Urothelium cell line (cell line): ENCODE measurements around the gene CLVS2.
A peak's percentile ranks its signal among the peaks of the same experiment; 100 is the strongest.

Source experiments
- DNase-seq: peaks from one replicate; pipeline ENCODE4 v3.0.0; 2011; ENCODE audit warnings: low spot score, mixed read lengths
- FAIRE-seq: peaks from 2 replicates; lab custom pipeline; 2011; peaks lifted over from hg19 to GRCh38; lab: Jason Lieb, UNC

The CLVS2 gene, protein sequence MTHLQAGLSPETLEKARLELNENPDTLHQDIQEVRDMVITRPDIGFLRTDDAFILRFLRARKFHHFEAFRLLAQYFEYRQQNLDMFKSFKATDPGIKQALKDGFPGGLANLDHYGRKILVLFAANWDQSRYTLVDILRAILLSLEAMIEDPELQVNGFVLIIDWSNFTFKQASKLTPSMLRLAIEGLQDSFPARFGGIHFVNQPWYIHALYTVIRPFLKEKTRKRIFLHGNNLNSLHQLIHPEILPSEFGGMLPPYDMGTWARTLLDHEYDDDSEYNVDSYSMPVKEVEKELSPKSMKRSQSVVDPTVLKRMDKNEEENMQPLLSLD

DNA sequence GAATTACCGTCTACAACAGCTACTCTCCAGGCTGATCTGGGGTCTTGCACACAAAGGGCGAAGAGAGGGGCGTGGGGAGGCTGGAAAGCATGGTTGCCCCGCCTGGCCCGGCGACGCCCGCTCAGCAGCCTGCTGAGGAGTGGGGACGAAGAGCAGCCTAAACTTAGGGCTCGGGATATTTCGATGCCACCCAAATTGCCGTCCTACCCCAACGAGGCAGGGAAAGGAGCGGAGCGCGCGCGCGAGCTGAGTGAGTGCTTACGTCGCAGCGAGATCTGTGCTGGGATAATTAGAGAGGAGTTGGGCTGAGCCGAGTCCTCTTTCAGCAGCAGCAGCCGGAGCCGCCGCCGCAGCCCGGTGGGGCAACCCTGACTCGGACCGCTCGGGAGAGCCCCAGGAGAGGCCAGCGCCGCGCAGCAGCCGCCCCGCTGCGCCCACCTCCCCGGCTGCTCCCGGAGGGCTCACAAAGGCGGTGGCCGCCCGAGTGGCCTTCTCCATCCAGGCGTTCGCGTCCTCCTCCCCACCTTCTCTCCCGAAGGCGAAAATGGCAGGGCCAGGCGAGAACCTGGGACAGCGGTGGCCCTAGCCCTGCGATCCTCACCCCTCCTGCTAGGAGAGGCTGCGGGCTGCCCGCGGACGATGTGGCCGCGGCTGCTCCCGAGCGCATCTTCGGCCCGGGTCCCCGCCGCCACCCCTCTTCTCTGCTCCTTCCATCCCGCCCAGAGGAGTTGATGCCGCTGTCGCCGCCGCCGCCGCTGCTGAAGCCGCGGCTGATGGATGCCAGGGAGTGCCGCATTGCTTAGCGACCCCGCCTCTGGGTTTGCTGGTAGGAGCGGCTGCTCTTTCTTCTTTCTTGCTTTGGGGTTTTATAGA lies at the start of gene CLVS2:
Gene CLVS2, plus strand, starts transcription at position 315 of the 873 bp plus-strand sequence. CDS start 1,543 bp downstream, outside the sequence.
- DNase-seq (peak; percentile 71), FAIRE-seq (no peak)

GRCh38 chr6:122947355-122947754 lies 48.7 kb upstream of the CLVS2 start:
- peak; percentile 15 for DNase-seq
- no peak for FAIRE-seq

- FAIRE-seq (no peak), DNase-seq (no peak)
These were observed 42.3 kb upstream of the CLVS2 start for GRCh38 chr6:122953766-122954165.

DNA sequence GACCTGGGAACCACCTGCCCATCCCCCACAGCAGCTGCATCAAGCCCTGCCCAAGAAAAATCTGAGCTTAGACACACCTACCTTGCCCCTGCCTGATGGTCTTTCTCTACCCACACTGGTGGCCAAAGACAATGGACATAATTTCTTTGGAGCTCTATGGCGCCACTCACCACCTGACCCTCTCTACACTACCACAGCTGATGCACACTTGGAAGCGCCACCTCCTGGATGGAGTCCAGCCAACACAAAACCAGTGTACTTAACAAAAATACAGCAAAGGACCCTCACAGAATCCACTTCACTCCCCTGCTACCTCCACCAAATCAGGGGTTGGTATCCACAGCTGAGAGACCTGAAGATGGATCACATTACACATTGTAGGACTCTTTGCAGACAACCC lies 39.7 kb upstream of the CLVS2 start:
- DNase-seq = no peak
- FAIRE-seq = no peak

GRCh38 chr6:122962000-122962624 lies 33.9 kb upstream of the CLVS2 start:
- no peak for FAIRE-seq
- no peak for DNase-seq

DNA sequence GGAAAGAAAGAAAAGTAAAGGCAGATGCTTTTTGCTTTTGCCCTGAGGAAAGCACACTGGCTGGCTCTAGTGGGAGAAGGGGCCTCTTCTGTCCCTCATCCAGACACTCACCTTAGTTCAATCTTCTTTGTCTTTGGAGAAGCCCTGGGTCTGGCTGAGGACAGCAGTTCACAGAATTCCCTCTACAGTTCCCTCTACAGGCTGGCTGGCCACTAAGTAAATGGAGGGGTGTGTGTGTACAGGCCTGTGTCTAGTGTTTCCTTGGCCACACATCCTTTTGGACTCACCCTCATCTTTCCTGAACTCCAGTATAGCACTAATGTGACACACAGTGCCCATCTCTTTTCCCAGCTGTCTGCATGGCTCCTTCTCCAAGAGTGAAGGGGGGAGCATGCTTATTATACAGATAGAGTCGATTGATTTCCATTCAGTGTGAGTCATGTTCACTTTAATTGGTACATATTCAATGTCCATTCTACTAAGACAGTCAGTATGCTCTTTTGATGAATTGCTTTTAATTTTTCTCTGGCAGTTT lies 26.0 kb upstream of the CLVS2 start:
- DNase-seq = no peak

DNA sequence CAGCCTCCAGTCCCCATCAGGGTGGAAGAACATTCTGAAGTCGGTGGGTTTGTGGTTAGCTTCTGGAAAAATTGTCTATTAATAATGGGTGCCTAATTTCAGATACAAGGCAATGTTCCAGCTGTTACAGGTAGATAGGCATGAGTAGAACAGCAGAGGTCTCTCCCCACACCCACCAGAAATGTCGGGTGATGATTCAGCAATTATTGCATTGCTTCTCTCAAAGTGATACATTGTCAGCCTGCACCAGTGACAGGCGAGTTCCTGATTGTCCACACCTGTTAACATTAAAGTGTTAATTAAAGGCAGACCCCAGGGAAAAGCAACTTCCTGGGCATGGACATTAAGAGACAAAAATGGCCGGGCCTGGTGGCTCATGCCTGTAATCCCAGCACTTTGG lies 18.9 kb upstream of the CLVS2 start:
- DNase-seq (no peak), FAIRE-seq (no peak)

More for the DNA sequence above, 26.0 kb upstream of the CLVS2 start:
- FAIRE-seq = no peak

- FAIRE-seq = no peak
- no peak for DNase-seq
These were observed 11.6 kb upstream of the CLVS2 start for GRCh38 chr6:122984393-122984792.

- FAIRE-seq (no peak), DNase-seq (no peak)
These were observed 1.8 kb upstream of the CLVS2 start for GRCh38 chr6:122994256-122994655.

DNA sequence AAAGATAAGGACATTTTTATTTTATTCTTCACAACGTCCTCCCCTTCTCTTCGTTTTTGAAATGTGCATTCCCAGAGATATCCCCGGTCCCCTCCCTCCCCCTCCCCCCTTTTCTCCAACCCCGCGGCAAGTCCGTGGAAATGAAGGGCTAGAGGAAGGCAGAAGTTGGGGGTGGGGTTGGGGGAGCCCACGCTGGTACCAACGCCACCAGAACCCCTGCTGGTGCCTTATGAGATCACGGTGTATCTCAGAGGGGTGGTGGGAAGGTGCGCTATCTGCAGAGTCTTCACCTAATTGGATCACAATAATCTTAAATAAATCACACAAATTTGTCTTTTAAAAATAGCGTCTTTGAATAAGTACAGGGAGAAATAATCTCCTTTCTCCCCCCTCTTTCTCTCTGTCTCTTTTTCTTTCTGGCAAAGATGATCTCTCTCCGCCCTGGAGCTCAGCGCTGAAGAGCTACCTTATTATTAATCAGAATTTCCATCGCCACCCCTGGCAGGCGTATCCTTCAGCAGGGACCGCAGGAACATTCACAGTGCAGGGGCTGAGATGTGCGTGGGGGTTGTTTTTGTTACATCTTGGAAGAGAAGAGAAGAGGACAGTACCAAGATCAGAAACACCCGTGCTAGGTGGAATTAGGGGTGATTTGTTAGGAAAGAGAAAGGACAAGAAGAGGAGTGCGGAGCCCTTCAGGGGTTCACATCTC lies 915 bp downstream of the CLVS2 start:
- DNase-seq = peak; percentile 13
- FAIRE-seq = no peak

DNA sequence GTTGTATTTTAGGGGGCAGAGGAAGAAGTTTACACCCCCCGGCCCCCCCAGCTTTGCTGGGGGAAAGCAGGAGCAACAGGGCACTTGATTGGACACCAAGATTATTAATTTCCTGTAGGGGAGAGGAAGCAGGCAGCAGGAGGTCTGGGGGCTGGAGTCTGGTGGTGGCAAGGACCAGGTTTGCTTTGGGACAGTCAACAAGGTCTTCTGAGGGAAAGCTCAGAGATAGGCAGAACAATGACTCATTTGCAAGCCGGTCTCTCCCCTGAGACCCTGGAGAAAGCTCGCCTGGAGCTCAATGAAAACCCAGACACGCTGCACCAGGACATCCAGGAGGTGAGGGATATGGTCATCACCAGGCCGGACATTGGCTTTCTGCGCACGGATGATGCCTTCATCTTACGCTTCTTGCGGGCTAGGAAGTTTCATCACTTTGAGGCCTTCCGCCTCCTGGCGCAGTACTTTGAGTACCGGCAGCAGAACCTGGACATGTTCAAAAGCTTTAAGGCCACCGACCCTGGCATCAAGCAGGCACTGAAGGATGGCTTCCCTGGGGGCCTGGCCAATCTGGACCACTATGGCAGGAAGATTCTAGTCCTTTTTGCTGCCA lies 1.6 kb downstream of the CLVS2 start:
- no peak for FAIRE-seq
- DNase-seq = no peak

DNA sequence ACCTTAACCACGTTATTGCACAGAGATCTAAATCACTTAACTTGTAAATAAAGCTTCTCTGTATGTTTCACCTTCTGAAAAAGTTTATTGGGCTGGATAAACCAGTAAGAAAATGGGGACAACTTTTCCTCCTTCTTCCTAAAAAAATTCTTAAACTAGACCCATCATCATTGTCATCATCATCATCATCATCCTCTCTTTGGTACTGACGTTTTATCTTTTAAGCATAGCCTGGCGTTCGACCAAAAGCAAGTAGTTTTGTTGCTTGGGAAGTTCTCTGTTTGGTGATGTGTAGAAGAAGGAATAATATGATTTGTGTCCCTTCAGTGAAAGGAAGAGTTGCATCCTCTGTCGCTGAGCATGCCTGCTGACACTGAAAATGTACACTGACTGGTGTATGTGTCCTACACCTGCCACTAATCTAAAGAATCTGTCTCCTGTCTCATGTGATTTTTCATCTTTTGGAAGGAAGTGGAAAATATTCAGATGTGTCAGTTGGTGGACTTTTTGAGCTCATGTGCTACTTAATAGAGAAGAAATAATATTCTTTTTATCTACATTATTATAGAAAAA lies 2.5 kb downstream of the CLVS2 start:
- DNase-seq (no peak), FAIRE-seq (no peak)

DNA sequence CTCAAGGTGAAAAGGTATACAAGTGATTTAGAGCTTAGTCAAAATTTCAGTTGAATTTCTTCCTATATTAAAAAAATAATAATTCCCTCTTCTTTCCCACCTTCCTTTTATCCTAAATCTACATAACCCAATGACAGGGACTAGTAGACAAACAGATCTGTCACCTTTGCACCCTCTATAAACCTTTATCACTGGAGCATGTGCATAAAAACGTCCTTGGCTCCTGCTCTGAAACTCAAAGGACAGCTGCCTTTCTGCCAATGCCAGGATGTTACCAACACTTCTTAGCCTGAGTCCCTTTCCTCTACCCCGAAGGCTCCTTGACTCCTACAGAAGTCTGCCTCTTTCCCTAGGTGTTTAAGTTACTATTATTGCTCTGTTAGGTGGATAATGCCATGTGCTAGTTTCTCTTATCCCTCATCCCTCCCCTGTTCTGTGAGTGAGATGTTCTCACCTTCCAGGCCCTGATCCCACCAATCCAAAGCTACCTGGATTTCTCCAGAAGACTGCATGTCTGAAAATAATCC lies 4.3 kb downstream of the CLVS2 start:
- FAIRE-seq = no peak
- no peak for DNase-seq

GRCh38 chr6:123001540-123001939 lies 5.5 kb downstream of the CLVS2 start:
- DNase-seq (no peak), FAIRE-seq (no peak)

- FAIRE-seq (no peak), DNase-seq (no peak)
These were observed 11.8 kb downstream of the CLVS2 start for GRCh38 chr6:123007885-123008284.

DNA sequence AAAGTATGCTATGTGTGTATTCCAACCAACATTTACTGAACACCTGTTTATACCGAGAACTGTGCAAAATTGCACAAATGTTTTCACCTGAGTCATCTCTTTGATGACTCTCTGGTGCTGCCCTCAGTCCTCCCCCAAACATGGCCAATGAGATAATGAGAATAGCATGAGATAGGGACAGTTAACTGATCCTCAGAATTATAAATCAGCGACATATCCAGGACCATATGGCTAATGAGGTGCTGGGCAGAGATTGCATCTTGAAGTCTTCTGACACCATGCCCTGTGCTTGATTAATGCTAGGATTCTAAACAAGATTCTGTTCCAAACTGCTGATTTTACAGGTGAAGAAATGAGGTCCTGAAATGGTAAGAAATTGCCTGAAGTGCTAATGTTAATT lies 13.0 kb downstream of the CLVS2 start:
- FAIRE-seq = no peak
- no peak for DNase-seq

DNA sequence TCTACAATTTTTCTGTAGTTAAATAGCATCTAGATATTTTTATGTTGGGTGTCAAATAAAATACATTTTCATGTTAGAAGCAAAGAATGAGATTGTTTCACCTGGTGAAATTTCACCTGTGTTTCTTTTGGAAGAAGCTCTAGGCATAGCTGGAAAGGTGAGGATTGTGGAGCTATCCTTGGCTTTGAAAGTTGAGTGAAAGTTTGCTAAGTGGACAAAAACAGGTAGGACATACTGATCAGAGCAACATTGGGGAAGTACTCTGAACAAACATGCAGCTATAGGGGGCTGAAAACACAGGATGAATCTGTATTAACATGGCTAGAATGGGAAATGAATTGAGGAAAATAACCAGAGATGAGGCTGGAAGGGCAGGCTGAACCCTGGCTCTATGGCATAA lies 18.8 kb downstream of the CLVS2 start:
- FAIRE-seq (no peak), DNase-seq (no peak)

DNA sequence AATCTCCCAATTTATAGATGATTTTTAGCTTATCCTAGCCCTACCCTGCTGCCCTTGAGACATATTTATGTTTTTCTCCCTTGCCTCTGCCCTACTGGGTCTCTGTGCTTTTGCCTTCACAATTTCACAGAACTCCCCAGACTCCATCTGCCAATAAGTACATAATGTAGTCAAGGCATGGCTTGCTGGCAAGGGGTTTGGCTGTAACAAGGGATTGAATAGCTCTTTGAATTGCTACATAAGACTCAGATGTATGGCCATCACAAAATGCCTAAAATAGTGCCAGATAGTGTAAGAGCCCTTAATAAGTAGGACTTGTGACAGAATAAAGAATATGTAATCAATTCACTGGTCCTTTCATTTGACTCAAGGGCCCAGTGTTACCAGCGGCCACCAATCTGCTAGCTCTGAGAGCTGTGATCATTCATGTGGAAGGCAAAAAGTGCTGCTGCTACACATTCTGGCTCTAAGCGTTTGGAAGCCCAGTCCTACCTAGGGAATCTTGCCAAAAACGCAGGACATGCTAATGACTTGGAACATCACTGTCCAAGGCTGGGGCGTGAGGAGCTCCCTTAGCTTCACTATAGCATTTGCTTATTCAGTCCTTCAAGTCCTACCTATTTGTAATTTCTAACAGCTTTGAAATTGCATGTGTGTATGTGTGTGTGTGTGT lies 20.5 kb downstream of the CLVS2 start:
- DNase-seq = no peak
- FAIRE-seq = no peak

DNA sequence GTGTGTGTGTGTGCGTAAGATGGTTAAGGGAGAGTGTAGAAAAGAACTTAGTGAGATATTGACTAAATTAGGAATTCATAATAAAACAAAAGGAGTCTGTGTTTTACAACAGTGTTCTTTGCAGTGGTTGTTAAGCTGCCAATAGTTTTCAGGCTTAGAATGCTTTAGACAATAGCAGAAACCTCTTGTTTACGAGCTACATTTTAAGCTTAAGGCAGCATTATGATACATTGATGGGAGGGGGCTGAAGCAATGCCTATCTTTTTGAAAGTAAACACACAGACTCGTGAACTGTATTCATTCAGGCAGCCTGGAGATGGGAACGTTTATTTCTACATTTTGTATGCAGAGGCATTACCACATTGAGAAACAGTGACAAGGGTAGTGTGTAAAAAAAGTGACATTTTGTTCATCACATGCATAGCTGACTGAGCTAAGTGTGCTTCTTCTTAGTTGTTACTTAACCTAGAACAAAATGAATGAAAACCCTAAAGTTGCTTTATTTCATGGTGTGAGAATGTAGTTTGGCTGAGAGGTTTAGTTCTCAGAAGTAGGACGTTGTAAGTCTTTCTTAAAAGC lies 21.2 kb downstream of the CLVS2 start:
- no peak for DNase-seq
- FAIRE-seq = no peak
